ENCODE data around the gene KLHL29. TPM values are rescaled to one million over a fixed set of nuclear protein-coding genes. Genes with fewer than 3 reads are reported as not detected.

KLHL29 gene
- total and polyA plus RNA-seq, 2 of the 13 experiments (the other 11 are each of a cell fraction or from before 2014, with no cell fraction given) = 0.01 TPM; not detected in 1

GRCh38 chr2:23509596-23510292 lies 124.8 kb downstream of the KLHL29 start (continued):
- TF ChIP-seq USF2 (IDR thresholded peaks at IDR 0.05; ENCODE audit: low read depth, low read length) (no peak), USF2 (CRISPR knock-in tag; IDR thresholded peaks at IDR 0.05; ENCODE audit: borderline replicate concordance) (no peak), ZNF205 (CRISPR knock-in tag; IDR thresholded peaks at IDR 0.05) (no peak), ZNF704 (CRISPR knock-in tag; IDR thresholded peaks at IDR 0.05; ENCODE audit: borderline replicate concordance) (no peak)

GRCh38 chr2:23510471-23510870 lies 125.5 kb downstream of the KLHL29 start:
- H3K4me2 ChIP-seq (ENCODE audit: low read depth, low read length) = no peak overlapping the region
- 23% methylated on average over 5 of the region's 5 CpGs for WGBS (ENCODE audit: low lambda C conversion rate)
- H3K9ac ChIP-seq (ENCODE audit: insufficient read depth, low read depth, low read length) = no peak overlapping the region
- H2AFZ ChIP-seq (ENCODE audit: low read length) = no peak overlapping the region
- intact Hi-C loops (cut with micrococcal nuclease; ENCODE audit: unreplicated experiment) = no loop called here
- H3K27me3 ChIP-seq (ENCODE audit: control insufficient read depth in 1 of 2, insufficient read depth in 2 of 2, low read length in 2 of 2) = peaks cover 0 to 57% of the 10 kb centered on the region in 2 experiments
- DNase-seq (ENCODE audit: low spot score) (no peak), FAIRE-seq (no peak), ATAC-seq (no peak)
- BruUV-seq (replicated peaks) = no TSS peak
- POLR2A ChIA-PET = no interaction called here
- no peaks in the 10 kb centered on the region for H3K36me3 ChIP-seq (replicated peaks in 1 of 2; ENCODE audit: control insufficient read depth in 1 of 2, insufficient read depth in 2 of 2, low read length in 2 of 2)
- no peaks in the 10 kb centered on the region for H3K9me3 ChIP-seq (ENCODE audit: low read length)
- H3K79me2 ChIP-seq (ENCODE audit: insufficient read depth, low read length) = no peaks in the 10 kb centered on the region
- no peaks in the 10 kb centered on the region for H4K20me1 ChIP-seq (ENCODE audit: insufficient read depth, low read length)
- H3K4me1 ChIP-seq (ENCODE audit: insufficient read depth, low read length) = peaks cover 13% of the 10 kb centered on the region
- H3K4me3 ChIP-seq (replicated peaks in 1 of 3; ENCODE audit: insufficient read depth in 1 of 3, low read depth in 2 of 3, low read length in 3 of 3) = no peak overlapping the region
- CTCF ChIA-PET (ENCODE audit: low intra/inter-chr PET ratio, low total read pairs) = no interaction called here
- in situ Hi-C loops (cut with HindIII; ENCODE audit: extremely low pct_ligation_motif_present, low pct_unique_long_range_greater_than_20kb) = no loop called here
- H3K27ac ChIP-seq (ENCODE audit: extremely low read length, insufficient read depth, low read length) = no peak overlapping the region
- TF ChIP-seq ZBTB33 (CRISPR knock-in tag; IDR thresholded peaks at IDR 0.05) = no peak
- TF ChIP-seq ZNF24 (IDR thresholded peaks at IDR 0.05) = no peak
- TF ChIP-seq TGIF2 (CRISPR knock-in tag; IDR thresholded peaks at IDR 0.05) = no peak
- TF ChIP-seq TSC22D2 (CRISPR knock-in tag; IDR thresholded peaks at IDR 0.05; ENCODE audit: borderline replicate concordance) = no peak
- TF ChIP-seq MTERF4 (CRISPR knock-in tag; IDR thresholded peaks at IDR 0.05) = no peak
- no peak for TF ChIP-seq ZBTB49 (CRISPR knock-in tag; IDR thresholded peaks at IDR 0.05; ENCODE audit: borderline replicate concordance)
- TF ChIP-seq CSRNP2 (CRISPR knock-in tag; conservative IDR thresholded peaks at IDR 0.05; ENCODE audit: low read depth) = no peak
- TF ChIP-seq TEAD2 (CRISPR knock-in tag; IDR thresholded peaks at IDR 0.05) = no peak

Measured in HepG2 (cell line).